Mesendoderm (in vitro differentiated cells): Measurements from ENCODE around the gene DUSP16.
"Not testable (repeated sequence)": the region's sequence is repeated elsewhere in the genome, so short reads cannot be mapped to it uniquely, and the experiment has no call there.

Experiments used
- DNase-seq: peaks from one replicate; pipeline ENCODE4 v3.0.0; 2013
- H2AK5ac ChIP-seq: 2 replicates; pipeline ENCODE4 v1.6.1; 2013; ENCODE audit warnings: low read length, inconsistent platforms
- H2BK120ac ChIP-seq: 2 replicates; pipeline ENCODE4 v1.6.1; 2013; ENCODE audit warnings: low read depth, mild to moderate bottlenecking, low read length, moderate library complexity, mixed read lengths
- H2BK15ac ChIP-seq: replicated peaks from 2 replicates; pipeline ENCODE4 v1.6.1; 2013; ENCODE audit warnings: low read depth, mild to moderate bottlenecking, moderate library complexity
- H2BK5ac ChIP-seq: 2 replicates; pipeline ENCODE4 v1.6.1; 2013; ENCODE audit warnings: low read length, inconsistent platforms
- H3K18ac ChIP-seq: 2 replicates; pipeline ENCODE4 v1.6.1; 2013; ENCODE audit warnings: mild to moderate bottlenecking, low read length, mixed read lengths
- H3K23ac ChIP-seq: one replicate; pipeline ENCODE4 v1.6.1; 2013; ENCODE audit warnings: low read length
- H3K27ac ChIP-seq: 2 replicates; pipeline ENCODE4 v1.5.1; 2013; ENCODE audit warnings: low read depth, mild to moderate bottlenecking, inconsistent platforms, low read length, moderate library complexity
- H3K27me3 ChIP-seq: 2 replicates; pipeline ENCODE4 v1.6.1; 2013; ENCODE audit warnings: low read length, control low read depth, mild to moderate bottlenecking, inconsistent platforms; ENCODE audit not compliant: insufficient read depth, poor library complexity
- H3K36me3 ChIP-seq: 2 replicates; pipeline ENCODE4 v1.6.1; 2013; ENCODE audit warnings: low read length, inconsistent platforms; ENCODE audit not compliant: control insufficient read depth, insufficient read depth
- H3K4ac ChIP-seq: one replicate; pipeline ENCODE4 v1.6.1; 2013; ENCODE audit warnings: low read depth, mild to moderate bottlenecking, low read length, moderate library complexity
- H3K4me1 ChIP-seq: 2 replicates; pipeline ENCODE4 v1.6.1; 2013; ENCODE audit warnings: low read depth, low read length, inconsistent platforms; ENCODE audit not compliant: control insufficient read depth
- H3K4me2 ChIP-seq: 2 replicates; pipeline ENCODE4 v1.6.1; 2013; ENCODE audit warnings: low read length
- H3K4me3 ChIP-seq: 2 replicates; pipeline ENCODE4 v1.5.1; 2013; ENCODE audit warnings: mild to moderate bottlenecking, low read length
- H3K56ac ChIP-seq: one replicate; pipeline ENCODE4 v1.6.1; 2013; ENCODE audit warnings: low read length
- H3K79me1 ChIP-seq: 2 replicates; pipeline ENCODE4 v1.6.1; 2013; ENCODE audit warnings: low read length, inconsistent platforms
- H3K79me2 ChIP-seq: 2 replicates; pipeline ENCODE4 v1.6.1; 2013; ENCODE audit warnings: mild to moderate bottlenecking, low read length; ENCODE audit not compliant: control insufficient read depth, insufficient read depth
- H3K9ac ChIP-seq: 2 replicates; pipeline ENCODE4 v1.6.1; 2013; ENCODE audit warnings: low read length, inconsistent platforms
- H4K5ac ChIP-seq: one replicate; pipeline ENCODE4 v1.6.1; 2013; ENCODE audit warnings: low read length
- H4K8ac ChIP-seq: one replicate; pipeline ENCODE4 v1.6.1; 2013; ENCODE audit warnings: low read depth, mild to moderate bottlenecking, control low read depth, low read length, moderate library complexity
- WGBS: extraction: QIAGEN DNeasy Blood & Tissue Kit; methylation state at CpG from one replicate; pipeline ENCODE4 v1.1.7; 2013; ENCODE audit warnings: low lambda C conversion rate, missing lambda C conversion rate; ENCODE audit not compliant: insufficient coverage; ENCODE audit errors: extremely low coverage; 5-methylcytosine and 5-hydroxymethylcytosine counted together

DUSP16 gene

DNA sequence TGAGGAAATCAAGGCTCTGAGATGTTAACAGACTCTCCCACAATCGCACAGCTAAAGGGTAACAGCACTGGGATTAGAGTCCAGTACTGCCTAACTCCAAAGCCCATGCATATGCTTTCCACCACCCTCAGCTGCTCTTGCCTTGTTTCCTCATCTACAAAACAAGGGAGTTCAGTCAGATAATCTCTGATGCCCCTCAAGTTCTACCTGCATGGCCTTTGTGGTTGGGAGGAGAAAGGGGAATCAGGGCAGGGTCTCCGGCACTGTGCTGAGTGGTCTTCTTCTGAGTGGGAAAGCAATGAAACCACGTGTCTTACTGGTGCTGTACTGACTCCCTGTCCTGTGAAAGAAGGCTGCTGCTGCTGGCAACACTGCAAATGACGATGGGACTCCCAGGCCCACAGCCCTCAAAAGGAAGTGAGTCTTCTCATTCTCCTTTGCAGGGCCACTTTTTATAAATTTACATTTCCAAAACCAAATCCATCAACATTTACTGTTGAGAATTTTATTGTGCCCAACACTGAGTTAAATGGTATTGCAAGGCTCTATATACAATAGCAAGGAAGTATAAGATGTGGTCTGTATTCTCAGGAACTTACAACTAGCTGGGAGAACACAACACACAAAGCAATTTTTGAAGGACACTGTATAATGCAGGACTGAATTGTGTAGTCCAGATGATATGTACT, 19.7 kb upstream of the DUSP16 start:
- Histone ChIP-seq H3K36me3 (no peaks in the 10 kb centered on the region), H2BK5ac (no peak overlapping the region), H2AK5ac (no peak overlapping the region), H3K18ac (no peak overlapping the region), H3K79me1 (no peaks in the 10 kb centered on the region), H4K5ac (no peak overlapping the region), H3K4me2 (no peak overlapping the region), H3K27ac (no peak overlapping the region), H3K9ac (no peak overlapping the region), H4K8ac (no peak overlapping the region), H3K4ac (no peak overlapping the region), H3K4me1 (no peaks in the 10 kb centered on the region), H3K79me2 (no peaks in the 10 kb centered on the region), H3K4me3 (no peak overlapping the region), H3K23ac (no peak overlapping the region), H3K27me3 (no peaks in the 10 kb centered on the region), H2BK15ac (no peak overlapping the region), H2BK120ac (no peak overlapping the region), H3K56ac (no peak overlapping the region)
- WGBS, result no CpG with 5 or more reads among the region's 4 CpGs
- no peak for DNase-seq

DNA sequence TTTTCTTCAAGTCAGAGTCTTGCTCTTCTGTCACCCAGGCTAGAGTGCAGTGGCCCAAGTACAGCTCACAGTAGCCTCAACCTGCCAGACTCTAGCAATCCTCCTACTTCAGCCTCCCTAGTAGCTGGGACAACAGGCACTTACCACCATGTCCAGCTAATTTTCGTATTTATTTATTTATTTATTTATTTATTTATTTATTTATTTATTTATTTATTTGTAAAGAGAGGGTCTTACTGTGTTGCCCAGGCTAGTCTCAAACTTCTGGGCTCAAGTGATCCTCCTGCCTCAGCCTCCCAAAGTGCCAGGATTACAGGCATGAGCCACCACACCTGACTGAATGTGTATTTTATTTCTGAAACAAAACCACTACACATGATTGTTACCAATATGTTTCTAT, 18.1 kb upstream of the DUSP16 start:
- H3K23ac ChIP-seq, DNase-seq, H4K5ac ChIP-seq: not testable (repeated sequence)

DNA sequence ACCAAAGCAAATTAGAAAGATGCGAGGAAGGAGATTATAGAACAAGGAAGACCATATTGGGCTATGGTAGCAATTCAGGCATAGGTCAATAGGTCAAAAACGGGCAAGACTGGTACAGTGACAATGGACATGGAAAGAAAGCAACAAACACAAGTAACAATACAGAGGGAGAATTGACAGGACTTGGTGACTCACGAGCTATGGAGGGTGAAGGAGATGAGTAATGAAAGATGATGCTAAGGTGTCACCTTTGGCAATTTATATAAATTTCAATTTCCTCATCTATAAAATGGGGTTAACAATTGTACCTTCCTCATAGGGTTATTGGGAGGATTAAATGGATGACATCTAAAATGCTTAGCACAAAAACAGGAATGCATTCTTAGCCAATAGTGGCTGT, 15.1 kb upstream of the DUSP16 start:
- Histone ChIP-seq H3K4me3 (no peak overlapping the region), H3K79me1 (no peaks in the 10 kb centered on the region), H3K36me3 (no peaks in the 10 kb centered on the region), H3K56ac (no peak overlapping the region), H2BK15ac (no peak overlapping the region), H3K27ac (no peak overlapping the region), H3K18ac (no peak overlapping the region), H4K5ac (no peak overlapping the region), H3K9ac (no peak overlapping the region), H2BK5ac (no peak overlapping the region), H3K4me1 (no peaks in the 10 kb centered on the region), H3K27me3 (no peaks in the 10 kb centered on the region), H3K4ac (no peak overlapping the region), H3K4me2 (no peak overlapping the region), H3K79me2 (no peaks in the 10 kb centered on the region), H4K8ac (no peak overlapping the region), H2AK5ac (no peak overlapping the region), H3K23ac (no peak overlapping the region), H2BK120ac (no peak overlapping the region)
- DNase-seq, result no peak
- no CpG with 5 or more reads among the region's 3 CpGs for WGBS

More for the DNA sequence above, 18.1 kb upstream of the DUSP16 start:
- not testable (repeated sequence) for H2BK5ac ChIP-seq, H3K27ac ChIP-seq, H3K4me3 ChIP-seq, H3K79me2 ChIP-seq, H2AK5ac ChIP-seq, H3K9ac ChIP-seq, H3K18ac ChIP-seq, H3K56ac ChIP-seq, H3K79me1 ChIP-seq, H2BK15ac ChIP-seq, H3K27me3 ChIP-seq, H2BK120ac ChIP-seq, H4K8ac ChIP-seq, H3K4ac ChIP-seq, H3K4me1 ChIP-seq, H3K4me2 ChIP-seq, H3K36me3 ChIP-seq
- WGBS, result no CpG with 5 or more reads among the region's 1 CpG

DNA sequence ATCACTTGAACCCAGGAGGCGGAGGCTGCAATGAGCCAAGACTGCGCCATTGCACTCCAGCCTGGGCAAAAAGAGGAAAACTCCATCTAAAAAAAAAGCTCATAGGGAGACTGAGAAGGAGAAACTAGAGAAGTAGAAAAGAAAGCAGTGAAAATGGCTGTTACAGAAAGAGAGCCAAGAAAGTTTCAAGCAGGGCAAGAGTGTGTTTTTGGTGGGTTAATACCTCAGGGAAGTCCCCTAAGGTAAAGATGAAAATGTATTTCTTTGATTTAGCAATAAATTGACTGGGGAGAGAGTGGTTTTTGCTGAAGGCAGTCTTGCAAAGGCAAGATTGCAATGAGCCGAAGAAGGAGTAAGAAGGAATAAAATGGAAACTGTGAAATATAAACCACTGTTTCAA, 10.0 kb upstream of the DUSP16 start:
- no peak for DNase-seq
- Histone ChIP-seq H4K8ac (no peak overlapping the region), H3K27me3 (no peaks in the 10 kb centered on the region), H4K5ac (no peak overlapping the region), H3K4me2 (no peak overlapping the region), H3K4me3 (no peak overlapping the region), H2AK5ac (no peak overlapping the region), H2BK5ac (no peak overlapping the region), H3K27ac (no peak overlapping the region), H2BK120ac (no peak overlapping the region), H3K4me1 (no peaks in the 10 kb centered on the region), H3K9ac (no peak overlapping the region), H3K23ac (no peak overlapping the region), H3K18ac (no peak overlapping the region), H3K4ac (no peak overlapping the region), H3K79me2 (no peaks in the 10 kb centered on the region), H3K56ac (no peak overlapping the region), H3K79me1 (no peaks in the 10 kb centered on the region), H2BK15ac (no peak overlapping the region), H3K36me3 (no peaks in the 10 kb centered on the region)
- WGBS, result no CpG with 5 or more reads among the region's 3 CpGs

DNA sequence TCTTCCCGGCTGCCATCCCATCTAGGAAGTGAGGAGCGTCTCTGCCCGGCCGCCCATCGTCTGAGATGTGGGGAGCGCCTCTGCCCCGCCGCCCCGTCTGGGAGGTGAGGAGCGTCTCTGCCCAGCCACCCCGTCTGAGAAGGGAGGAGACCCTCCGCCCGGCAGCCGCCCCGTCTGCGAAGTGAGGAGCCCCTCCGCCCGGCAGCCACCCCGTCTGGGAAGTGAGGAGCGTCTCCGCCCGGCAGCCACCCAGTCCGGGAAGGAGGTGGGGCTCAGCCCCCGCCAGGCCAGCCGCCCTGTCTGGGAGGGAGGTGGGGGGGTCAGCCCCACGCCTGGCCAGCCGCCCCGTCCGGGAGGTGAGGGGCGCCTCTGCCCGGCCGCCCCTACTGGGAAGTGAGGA, 3.3 kb upstream of the DUSP16 start:
- H2AK5ac ChIP-seq, H3K4me2 ChIP-seq, H2BK120ac ChIP-seq, H3K4ac ChIP-seq, H3K18ac ChIP-seq, H3K79me1 ChIP-seq, H3K36me3 ChIP-seq, H3K56ac ChIP-seq, H3K79me2 ChIP-seq, H3K9ac ChIP-seq, H3K4me3 ChIP-seq, DNase-seq, H3K4me1 ChIP-seq, H2BK5ac ChIP-seq, H3K23ac ChIP-seq, H3K27me3 ChIP-seq, H4K8ac ChIP-seq, H2BK15ac ChIP-seq, H3K27ac ChIP-seq, H4K5ac ChIP-seq: not testable (repeated sequence)
- no CpG with 5 or more reads among the region's 32 CpGs for WGBS

DNA sequence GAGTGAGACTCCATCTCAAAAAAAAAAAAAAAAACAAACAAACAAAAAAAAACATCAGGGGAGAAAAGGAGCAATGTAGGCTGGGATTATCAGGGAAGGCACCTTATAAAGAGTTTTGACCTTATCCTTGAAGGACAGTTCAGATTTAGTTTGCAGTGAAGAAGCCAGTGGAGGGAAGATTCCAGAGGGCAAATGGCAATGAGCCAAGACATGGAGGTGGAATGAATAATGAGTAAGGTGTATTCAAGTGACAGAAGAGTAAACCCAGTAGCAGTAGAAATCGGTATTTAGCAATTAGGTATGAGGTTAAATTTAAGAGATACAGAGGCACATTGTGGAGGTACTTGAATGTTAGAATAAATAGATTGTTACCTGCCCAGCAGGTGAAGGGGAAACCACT, 2.2 kb upstream of the DUSP16 start:
- Histone ChIP-seq H4K5ac (no peak overlapping the region), H3K56ac (no peak overlapping the region), H3K4me2 (no peak overlapping the region), H3K23ac (no peak overlapping the region), H4K8ac (no peak overlapping the region), H3K9ac (no peak overlapping the region), H3K27me3 (no peaks in the 10 kb centered on the region), H3K18ac (no peak overlapping the region), H3K4ac (no peak overlapping the region), H2BK5ac (no peak overlapping the region), H3K79me1 (no peaks in the 10 kb centered on the region), H2AK5ac (no peak overlapping the region), H2BK120ac (no peak overlapping the region), H3K4me1 (no peaks in the 10 kb centered on the region), H2BK15ac (no peak overlapping the region), H3K79me2 (peaks cover under 1% of the 10 kb centered on the region), H3K27ac (no peak overlapping the region), H3K4me3 (no peak overlapping the region), H3K36me3 (no peaks in the 10 kb centered on the region)
- WGBS, result no CpG with 5 or more reads among the region's 1 CpG
- DNase-seq, result no peak
